Loucy (cell line): Measurements from ENCODE around the gene CEP83.

Source experiments
- H2AFZ ChIP-seq: fragments of 200-600 bp; sonication (generic); 2 replicates; pipeline ENCODE4 v1.6.0; 2016; ENCODE audit warnings: antibody characterized with exemption, mild to moderate bottlenecking, low read length, moderate library complexity
- H3F3A ChIP-seq: fragments of 200-600 bp; 2 replicates; pipeline ENCODE4 v1.6.0; 2016; ENCODE audit warnings: antibody characterized with exemption, low read depth, mild to moderate bottlenecking
- H3K27me3 ChIP-seq: fragments of 200-600 bp; sonication (generic); 2 replicates; pipeline ENCODE4 v1.6.1; 2014; ENCODE audit warnings: low read length, mild to moderate bottlenecking; ENCODE audit not compliant: insufficient read depth, poor library complexity, severe bottlenecking
- H3K36me3 ChIP-seq: fragments of 200-600 bp; sonication (generic); 2 replicates; pipeline ENCODE4 v1.6.1; 2016; ENCODE audit warnings: low read length; ENCODE audit not compliant: insufficient read depth
- H3K4me1 ChIP-seq: fragments of 200-600 bp; sonication (generic); 2 replicates; pipeline ENCODE4 v1.5.1; 2014; ENCODE audit warnings: low read length, mild to moderate bottlenecking; ENCODE audit not compliant: insufficient read depth, poor library complexity, severe bottlenecking
- H3K4me2 ChIP-seq: fragments of 200-600 bp; sonication (generic); 2 replicates; pipeline ENCODE4 v1.6.0; 2014; ENCODE audit warnings: antibody characterized with exemption, low read length, low read depth, mild to moderate bottlenecking; ENCODE audit not compliant: poor library complexity, severe bottlenecking
- H3K4me3 ChIP-seq: fragments of 200-600 bp; sonication (generic); 2 replicates; pipeline ENCODE4 v1.5.1; 2014; ENCODE audit warnings: low read length, mild to moderate bottlenecking, mixed read lengths; ENCODE audit not compliant: poor library complexity, severe bottlenecking
- H3K79me2 ChIP-seq: fragments of 200-600 bp; sonication (generic); 2 replicates; pipeline ENCODE4 v1.6.1; 2014; ENCODE audit warnings: low read length; ENCODE audit not compliant: insufficient read depth
- H3K9ac ChIP-seq: fragments of 200-600 bp; sonication (generic); 2 replicates; pipeline ENCODE4 v1.6.0; 2014; ENCODE audit warnings: mild to moderate bottlenecking, low read depth, low read length, moderate library complexity; ENCODE audit not compliant: poor library complexity, severe bottlenecking
- H3K9me2 ChIP-seq: fragments of 200-600 bp; sonication (generic); replicated peaks from 2 replicates; pipeline ENCODE4 v1.6.1; 2016; ENCODE audit warnings: low read depth, low read length, mixed read lengths
- H3K9me3 ChIP-seq: fragments of 200-600 bp; sonication (generic); 2 replicates; pipeline ENCODE4 v1.6.1; 2014; ENCODE audit warnings: mild to moderate bottlenecking, antibody characterized with exemption, low read length, low read depth; ENCODE audit not compliant: insufficient read depth
- H4K20me1 ChIP-seq: fragments of 200-600 bp; sonication (generic); 2 replicates; pipeline ENCODE4 v1.6.0; 2014; ENCODE audit warnings: antibody characterized with exemption, low read length, mild to moderate bottlenecking; ENCODE audit not compliant: insufficient read depth, poor library complexity, severe bottlenecking
- EZH2phosphoT487 ChIP-seq: fragments of 200-600 bp; IDR thresholded peaks from 2 replicates; pipeline ENCODE4 v1.6.1; 2018; ENCODE audit warnings: antibody characterized with exemption, mild to moderate bottlenecking, moderate library complexity, borderline replicate concordance
- TF ChIP-seq, protein P1 (sequence below): fragments of 200-600 bp; sonication (generic); conservative IDR thresholded peaks from 2 replicates; pipeline ENCODE4 v1.5.1; 2014; ENCODE audit warnings: mild to moderate bottlenecking, antibody characterized with exemption, low read length

Gene CEP83

GRCh38 chr12:94326727-94327126, 132.9 kb downstream of the CEP83 start:
- Histone ChIP-seq H3K9me2 (no peaks in the 10 kb centered on the region), H3K79me2 (no peaks in the 10 kb centered on the region), H4K20me1 (no peaks in the 10 kb centered on the region), H3K9me3 (no peaks in the 10 kb centered on the region; the same call in 1 of the 2 replicates), H3K4me3 (no peak overlapping the region), H3K27me3 (no peaks in the 10 kb centered on the region), H3K4me1 (no peaks in the 10 kb centered on the region), H3K4me2 (no peak overlapping the region), H3K36me3 (peaks cover 43% of the 10 kb centered on the region), H2AFZ (no peak overlapping the region), H3K9ac (no peak overlapping the region), H3F3A (0 out of 2 replicates have a peak, but pooled peaks cover 3% of the 10 kb centered on the region)
- TF ChIP-seq, protein P1, sequence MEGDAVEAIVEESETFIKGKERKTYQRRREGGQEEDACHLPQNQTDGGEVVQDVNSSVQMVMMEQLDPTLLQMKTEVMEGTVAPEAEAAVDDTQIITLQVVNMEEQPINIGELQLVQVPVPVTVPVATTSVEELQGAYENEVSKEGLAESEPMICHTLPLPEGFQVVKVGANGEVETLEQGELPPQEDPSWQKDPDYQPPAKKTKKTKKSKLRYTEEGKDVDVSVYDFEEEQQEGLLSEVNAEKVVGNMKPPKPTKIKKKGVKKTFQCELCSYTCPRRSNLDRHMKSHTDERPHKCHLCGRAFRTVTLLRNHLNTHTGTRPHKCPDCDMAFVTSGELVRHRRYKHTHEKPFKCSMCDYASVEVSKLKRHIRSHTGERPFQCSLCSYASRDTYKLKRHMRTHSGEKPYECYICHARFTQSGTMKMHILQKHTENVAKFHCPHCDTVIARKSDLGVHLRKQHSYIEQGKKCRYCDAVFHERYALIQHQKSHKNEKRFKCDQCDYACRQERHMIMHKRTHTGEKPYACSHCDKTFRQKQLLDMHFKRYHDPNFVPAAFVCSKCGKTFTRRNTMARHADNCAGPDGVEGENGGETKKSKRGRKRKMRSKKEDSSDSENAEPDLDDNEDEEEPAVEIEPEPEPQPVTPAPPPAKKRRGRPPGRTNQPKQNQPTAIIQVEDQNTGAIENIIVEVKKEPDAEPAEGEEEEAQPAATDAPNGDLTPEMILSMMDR: no peak
- no peak for TF ChIP-seq EZH2phosphoT487

- 0 out of 2 replicates have a peak, but pooled peaks cover 3% of the 10 kb centered on the region for H3F3A ChIP-seq
- no peak overlapping the region for H3K4me2 ChIP-seq
- no peaks in the 10 kb centered on the region for H3K9me2 ChIP-seq
- TF ChIP-seq, protein P1: no peak
- TF ChIP-seq EZH2phosphoT487: no peak
- H3K27me3 ChIP-seq: no peaks in the 10 kb centered on the region
- no peak overlapping the region for H2AFZ ChIP-seq
- H3K9me3 ChIP-seq: peaks cover 4% of the 10 kb centered on the region; the same call in 1 of the 2 replicates
- no peak overlapping the region for H3K9ac ChIP-seq
- H4K20me1 ChIP-seq: no peaks in the 10 kb centered on the region
- H3K4me1 ChIP-seq: no peaks in the 10 kb centered on the region
- no peaks in the 10 kb centered on the region for H3K79me2 ChIP-seq
- H3K36me3 ChIP-seq: peaks cover 45% of the 10 kb centered on the region
- no peak overlapping the region for H3K4me3 ChIP-seq
Observed at GRCh38 chr12:94326234-94326633, 133.4 kb downstream of the CEP83 start.

GRCh38 chr12:94322346-94322745, 137.3 kb downstream of the CEP83 start:
- H3K9ac ChIP-seq: no peak overlapping the region
- no peaks in the 10 kb centered on the region for H3F3A ChIP-seq
- H3K4me2 ChIP-seq: no peak overlapping the region
- H3K27me3 ChIP-seq: no peaks in the 10 kb centered on the region
- no peaks in the 10 kb centered on the region for H4K20me1 ChIP-seq
- TF ChIP-seq, protein P1: no peak
- TF ChIP-seq EZH2phosphoT487: no peak
- no peaks in the 10 kb centered on the region for H3K4me1 ChIP-seq
- no peak overlapping the region for H3K4me3 ChIP-seq
- H2AFZ ChIP-seq: no peak overlapping the region
- H3K9me2 ChIP-seq: no peaks in the 10 kb centered on the region
- peaks cover 36% of the 10 kb centered on the region for H3K36me3 ChIP-seq
- no peaks in the 10 kb centered on the region for H3K79me2 ChIP-seq
- H3K9me3 ChIP-seq: peaks cover 21% of the 10 kb centered on the region; the same call in 1 of the 2 replicates
